HEK293 (cell line): ENCODE data around the gene ZNF467.

ENCODE experiments used
- CTCF ChIP-seq: fragments of 450-650 bp; formaldehyde crosslinking; IDR thresholded peaks from 2 replicates; pipeline ENCODE4 v1.5.1; 2016; ENCODE audit warnings: missing biosample characterization, missing genetic modification characterization
- SETDB1 ChIP-seq: IDR thresholded peaks from one replicate; pipeline ENCODE4 v1.6.1; 2017; ENCODE audit warnings: mild to moderate bottlenecking, low read length, moderate library complexity, mixed read lengths; ENCODE audit not compliant: insufficient read length
- ZNF544 ChIP-seq: fragments of 450-650 bp; formaldehyde crosslinking; IDR thresholded peaks from 2 replicates; pipeline ENCODE4 v1.5.0; 2017; ENCODE audit warnings: missing biosample characterization, missing genetic modification characterization
- ZNF670 ChIP-seq: fragments of 450-650 bp; formaldehyde crosslinking; IDR thresholded peaks from 2 replicates; pipeline ENCODE4 v1.5.1; 2016; ENCODE audit warnings: missing biosample characterization, missing genetic modification characterization, low read depth
- TF ChIP-seq, protein P1 (sequence below): fragments of 450-650 bp; formaldehyde crosslinking; conservative IDR thresholded peaks from 2 replicates; pipeline ENCODE4 v1.5.1; 2016; ENCODE audit warnings: low read depth, missing biosample characterization, missing genetic modification characterization
- TF ChIP-seq, protein P2 (sequence below): sonication (generic); formaldehyde crosslinking; IDR thresholded peaks from 2 replicates; pipeline ENCODE4 v1.8.1; 2022; ENCODE audit warnings: mild to moderate bottlenecking, moderate library complexity, missing genetic modification reagents

- TF ChIP-seq, protein P1, sequence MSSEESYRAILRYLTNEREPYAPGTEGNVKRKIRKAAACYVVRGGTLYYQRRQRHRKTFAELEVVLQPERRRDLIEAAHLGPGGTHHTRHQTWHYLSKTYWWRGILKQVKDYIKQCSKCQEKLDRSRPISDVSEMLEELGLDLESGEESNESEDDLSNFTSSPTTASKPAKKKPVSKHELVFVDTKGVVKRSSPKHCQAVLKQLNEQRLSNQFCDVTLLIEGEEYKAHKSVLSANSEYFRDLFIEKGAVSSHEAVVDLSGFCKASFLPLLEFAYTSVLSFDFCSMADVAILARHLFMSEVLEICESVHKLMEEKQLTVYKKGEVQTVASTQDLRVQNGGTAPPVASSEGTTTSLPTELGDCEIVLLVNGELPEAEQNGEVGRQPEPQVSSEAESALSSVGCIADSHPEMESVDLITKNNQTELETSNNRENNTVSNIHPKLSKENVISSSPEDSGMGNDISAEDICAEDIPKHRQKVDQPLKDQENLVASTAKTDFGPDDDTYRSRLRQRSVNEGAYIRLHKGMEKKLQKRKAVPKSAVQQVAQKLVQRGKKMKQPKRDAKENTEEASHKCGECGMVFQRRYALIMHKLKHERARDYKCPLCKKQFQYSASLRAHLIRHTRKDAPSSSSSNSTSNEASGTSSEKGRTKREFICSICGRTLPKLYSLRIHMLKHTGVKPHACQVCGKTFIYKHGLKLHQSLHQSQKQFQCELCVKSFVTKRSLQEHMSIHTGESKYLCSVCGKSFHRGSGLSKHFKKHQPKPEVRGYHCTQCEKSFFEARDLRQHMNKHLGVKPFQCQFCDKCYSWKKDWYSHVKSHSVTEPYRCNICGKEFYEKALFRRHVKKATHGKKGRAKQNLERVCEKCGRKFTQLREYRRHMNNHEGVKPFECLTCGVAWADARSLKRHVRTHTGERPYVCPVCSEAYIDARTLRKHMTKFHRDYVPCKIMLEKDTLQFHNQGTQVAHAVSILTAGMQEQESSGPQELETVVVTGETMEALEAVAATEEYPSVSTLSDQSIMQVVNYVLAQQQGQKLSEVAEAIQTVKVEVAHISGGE (tag by site-specific recombination), result no peak
- TF ChIP-seq CTCF (tag by site-specific recombination), result no peak
- TF ChIP-seq, protein P2, sequence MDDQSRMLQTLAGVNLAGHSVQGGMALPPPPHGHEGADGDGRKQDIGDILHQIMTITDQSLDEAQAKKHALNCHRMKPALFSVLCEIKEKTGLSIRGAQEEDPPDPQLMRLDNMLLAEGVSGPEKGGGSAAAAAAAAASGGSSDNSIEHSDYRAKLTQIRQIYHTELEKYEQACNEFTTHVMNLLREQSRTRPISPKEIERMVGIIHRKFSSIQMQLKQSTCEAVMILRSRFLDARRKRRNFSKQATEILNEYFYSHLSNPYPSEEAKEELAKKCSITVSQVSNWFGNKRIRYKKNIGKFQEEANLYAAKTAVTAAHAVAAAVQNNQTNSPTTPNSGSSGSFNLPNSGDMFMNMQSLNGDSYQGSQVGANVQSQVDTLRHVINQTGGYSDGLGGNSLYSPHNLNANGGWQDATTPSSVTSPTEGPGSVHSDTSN (CRISPR knock-in tag), result no peak
- no peak for TF ChIP-seq ZNF670 (tag by site-specific recombination)
- TF ChIP-seq ZNF544 (tag by site-specific recombination), result no peak
- TF ChIP-seq SETDB1, result no peak
Observed at GRCh38 chr7:149778696-149779501, 5.5 kb upstream of the ZNF467 start.
